GM21825 (cell line): ENCODE measurements around the gene EXOC6B.

Experiments used
- ATAC-seq: cut with Tn5 transposase; IDR thresholded peaks from one replicate; pipeline ENCODE4 v1.9.1; 2021; ENCODE audit warnings: mild to moderate bottlenecking, moderate library complexity; ENCODE audit not compliant: unreplicated experiment

EXOC6B gene

GRCh38 chr2:72150861-72151356, 674.9 kb downstream of the EXOC6B start:
- ATAC-seq, result no peak

- ATAC-seq, result no peak
Observed at GRCh38 chr2:72150157-72150860, 675.5 kb downstream of the EXOC6B start.

DNA sequence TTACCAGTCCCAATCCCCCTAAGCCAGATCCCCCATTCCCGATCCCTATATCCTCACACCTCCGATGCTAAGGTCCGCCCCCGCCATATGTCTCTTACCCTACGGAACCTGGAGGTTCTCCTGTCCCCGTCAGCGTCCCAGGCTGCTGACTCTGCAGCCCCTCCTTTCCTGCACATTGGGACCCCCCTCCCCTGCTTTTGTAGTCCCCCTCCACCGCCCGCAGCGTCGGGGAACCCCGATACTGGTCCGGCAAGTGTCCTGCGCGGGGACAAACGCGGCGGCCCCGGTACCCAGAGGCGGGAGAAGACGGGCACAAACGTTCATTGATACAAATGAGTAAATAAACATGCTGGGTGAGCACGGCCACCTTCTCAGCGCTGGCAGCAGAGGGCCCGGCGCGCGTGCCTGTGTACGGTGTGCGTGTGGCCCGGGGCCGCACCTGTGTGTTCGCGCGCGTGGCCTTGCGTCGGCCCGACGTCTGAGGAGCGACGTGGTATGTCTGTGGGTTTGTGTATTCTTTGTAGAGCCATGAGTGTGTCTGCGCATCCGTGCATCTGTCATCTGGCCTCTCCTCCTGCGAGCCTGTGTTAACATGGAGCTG, 676.2 kb downstream of the EXOC6B start:
- no peak for ATAC-seq

DNA sequence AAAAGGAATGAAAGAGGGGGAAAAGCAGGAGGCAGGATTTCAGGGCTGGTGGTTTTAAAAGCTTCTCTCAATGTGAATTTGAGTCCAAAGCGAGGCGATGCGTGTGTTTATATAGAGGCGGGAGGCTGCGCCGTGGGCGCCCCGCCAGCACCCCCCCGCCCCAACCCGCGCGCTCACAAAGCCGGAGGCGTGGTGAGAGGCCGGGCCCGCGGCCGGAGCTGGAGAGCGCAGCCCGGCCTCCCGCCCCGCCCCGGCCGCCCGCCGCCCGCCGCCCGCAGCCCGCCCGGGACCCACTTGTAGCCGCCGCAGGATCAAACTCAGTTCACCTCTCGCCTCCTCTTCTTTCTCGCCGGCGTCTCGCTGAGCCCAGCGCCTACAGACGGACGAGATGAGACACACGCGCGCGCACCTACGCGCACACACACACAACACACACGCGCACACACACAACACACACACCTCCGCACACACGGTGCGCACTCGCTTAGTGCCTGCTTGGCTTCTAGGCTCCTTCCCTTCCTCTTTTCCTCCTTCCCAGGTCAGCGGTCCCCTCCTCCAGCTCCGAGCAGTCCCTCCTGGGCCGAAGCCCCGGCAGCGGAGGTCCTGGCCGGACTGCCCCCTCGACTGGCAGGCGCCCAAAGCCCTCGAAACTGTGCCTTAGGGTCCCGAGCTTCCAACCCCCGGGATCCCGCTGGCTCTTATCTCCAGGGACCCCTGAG, 676.8 kb downstream of the EXOC6B start:
- ATAC-seq, result no peak

DNA sequence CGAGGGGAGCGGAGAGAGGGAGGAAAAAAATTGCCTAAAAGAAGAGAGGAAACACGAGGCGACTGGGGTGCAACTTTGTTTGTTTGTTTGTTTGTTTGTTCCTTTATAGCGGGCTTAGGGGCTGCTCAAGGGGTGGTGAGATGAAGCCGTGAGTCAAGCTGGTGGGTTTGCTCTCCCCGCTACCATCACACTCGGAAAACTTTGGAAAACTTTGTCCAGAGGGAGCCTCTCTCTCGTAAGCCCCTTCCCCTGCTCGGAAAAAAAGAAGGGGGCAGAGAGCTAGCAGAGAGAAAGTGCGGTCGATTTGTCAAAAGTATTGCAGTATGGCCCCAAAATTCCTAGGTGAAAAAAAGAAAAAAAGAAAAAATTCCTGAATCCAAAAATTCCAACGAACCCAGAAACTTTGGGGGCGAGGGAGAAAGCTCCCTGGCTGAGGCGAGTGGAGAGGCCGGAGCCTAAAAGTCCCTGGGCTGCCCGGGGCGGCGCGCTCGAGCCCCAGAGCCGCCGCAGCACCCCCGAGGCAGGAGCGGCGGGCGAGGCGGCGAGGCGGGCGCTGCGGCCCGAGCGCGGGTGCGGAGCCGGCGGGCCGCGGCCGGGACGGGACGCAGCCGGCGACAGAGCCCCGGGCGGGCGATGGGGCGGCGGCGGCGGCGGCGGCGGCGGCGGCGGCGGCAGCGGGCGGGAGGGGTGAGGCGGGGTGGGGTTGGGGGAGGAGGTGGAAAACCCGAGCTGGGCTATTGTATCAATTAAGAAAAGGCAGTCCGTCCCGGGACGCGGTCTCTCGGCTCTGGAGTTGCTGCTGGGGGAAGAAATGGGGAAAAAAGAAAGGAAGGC, 677.6 kb downstream of the EXOC6B start:
- ATAC-seq, result no peak

DNA sequence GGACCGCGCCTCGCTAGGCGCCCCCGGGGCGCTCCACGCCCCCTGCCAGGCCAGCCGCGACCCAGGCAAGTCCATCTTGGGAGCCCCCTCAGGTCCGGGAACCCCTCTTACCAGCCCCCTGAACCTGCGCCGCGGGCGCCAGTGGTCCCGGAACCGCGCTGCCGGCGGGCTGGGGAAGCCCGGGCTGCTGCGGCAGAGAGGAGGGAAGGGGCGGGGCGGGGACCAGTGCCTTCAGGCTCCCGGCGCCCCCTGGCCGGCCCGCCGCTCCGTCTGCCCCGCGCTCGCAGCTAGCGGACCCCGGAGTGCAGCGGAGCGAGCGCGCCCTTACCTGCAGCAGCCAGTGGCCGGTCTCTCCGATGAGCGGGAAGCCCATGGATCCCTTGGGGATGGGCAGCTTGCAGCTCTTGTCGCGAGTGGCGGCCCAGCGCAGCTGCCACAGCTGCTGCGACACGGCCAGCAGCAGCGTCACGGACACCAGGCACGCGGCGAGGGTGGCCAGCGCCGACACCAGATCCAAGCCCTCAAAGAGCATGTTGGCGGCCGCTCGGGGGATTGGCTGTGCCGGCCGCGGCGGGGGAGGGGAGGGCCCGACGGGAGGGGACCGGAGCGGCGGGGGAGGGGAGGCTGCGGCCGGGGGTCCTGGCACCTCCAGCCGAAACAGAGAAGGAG, 678.4 kb downstream of the EXOC6B start, which contains the start of gene CYP26B1:
Gene CYP26B1 (minus strand): TSS at position 560 of the 669 bp plus-strand sequence. CDS start 28 bp downstream, at position 532.
- ATAC-seq, result no peak

DNA sequence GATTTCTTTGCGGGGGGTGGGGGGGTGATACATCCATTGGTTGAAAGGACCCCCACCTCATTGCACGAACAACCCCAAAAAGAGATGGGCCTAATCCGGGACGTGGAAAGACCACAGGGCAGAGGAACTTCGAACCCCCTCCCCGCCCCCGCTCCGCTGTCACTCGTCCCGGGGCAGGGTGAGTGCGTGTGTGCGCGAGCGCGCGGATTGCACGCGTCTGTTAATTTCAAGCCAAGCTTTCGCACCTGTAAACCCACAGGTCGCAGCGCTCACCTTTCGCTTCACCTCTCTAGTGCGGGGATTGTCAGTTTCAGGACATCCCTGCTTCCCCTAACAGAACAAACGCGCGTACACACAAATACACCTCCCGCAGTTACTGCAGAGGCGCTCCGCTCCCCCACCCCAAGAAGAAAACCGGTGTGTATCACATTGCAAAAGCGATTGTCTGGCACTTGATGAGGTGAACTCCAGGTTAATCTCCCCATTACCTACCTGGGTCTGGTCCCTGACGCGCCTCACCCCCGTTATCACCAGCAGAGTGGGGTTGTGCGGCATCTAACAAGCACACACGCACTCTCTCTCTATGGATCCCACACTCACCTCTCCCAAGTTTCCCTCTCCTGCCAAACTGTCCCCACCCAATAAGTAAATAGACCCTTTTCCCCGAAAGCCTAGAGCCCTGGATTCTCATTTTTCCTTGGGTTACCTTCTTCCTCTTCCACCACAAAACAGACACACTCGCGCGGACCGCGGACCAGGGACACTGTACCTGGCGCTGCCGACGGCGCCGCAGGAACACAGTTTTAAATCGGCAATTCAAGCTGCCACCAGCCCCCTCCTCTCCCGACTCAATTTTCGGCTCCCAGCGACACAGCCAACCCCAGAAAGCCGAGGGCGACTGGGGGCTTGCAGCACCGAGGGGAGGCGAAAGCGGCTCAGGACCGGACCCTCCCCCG, 679.2 kb downstream of the EXOC6B start:
- ATAC-seq, result no peak

GRCh38 chr2:72145658-72146329, 680.0 kb downstream of the EXOC6B start:
- no peak for ATAC-seq

DNA sequence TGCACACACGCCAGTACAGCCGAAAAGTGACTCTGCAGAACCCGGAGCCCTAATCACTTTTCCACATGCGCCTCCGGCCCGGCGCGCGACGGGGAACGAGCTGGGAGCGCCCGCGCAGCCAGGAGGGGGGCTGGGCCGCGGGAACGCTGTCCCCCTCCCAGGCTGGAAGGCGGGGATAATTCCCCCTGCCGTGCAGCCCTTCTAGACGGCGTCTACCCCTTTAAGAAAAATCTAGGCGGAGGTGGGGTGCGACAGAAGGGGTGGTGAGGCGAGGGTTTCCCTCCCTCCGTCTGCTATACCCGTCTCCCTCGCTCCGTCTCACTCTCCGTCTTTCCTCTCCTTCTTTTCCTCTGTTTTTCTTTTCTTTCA, 680.6 kb downstream of the EXOC6B start:
- ATAC-seq, result no peak

GRCh38 chr2:72144632-72145288, 681.1 kb downstream of the EXOC6B start:
- ATAC-seq, result no peak

- ATAC-seq, result no peak
Observed at GRCh38 chr2:72144274-72144631, 681.6 kb downstream of the EXOC6B start.

DNA sequence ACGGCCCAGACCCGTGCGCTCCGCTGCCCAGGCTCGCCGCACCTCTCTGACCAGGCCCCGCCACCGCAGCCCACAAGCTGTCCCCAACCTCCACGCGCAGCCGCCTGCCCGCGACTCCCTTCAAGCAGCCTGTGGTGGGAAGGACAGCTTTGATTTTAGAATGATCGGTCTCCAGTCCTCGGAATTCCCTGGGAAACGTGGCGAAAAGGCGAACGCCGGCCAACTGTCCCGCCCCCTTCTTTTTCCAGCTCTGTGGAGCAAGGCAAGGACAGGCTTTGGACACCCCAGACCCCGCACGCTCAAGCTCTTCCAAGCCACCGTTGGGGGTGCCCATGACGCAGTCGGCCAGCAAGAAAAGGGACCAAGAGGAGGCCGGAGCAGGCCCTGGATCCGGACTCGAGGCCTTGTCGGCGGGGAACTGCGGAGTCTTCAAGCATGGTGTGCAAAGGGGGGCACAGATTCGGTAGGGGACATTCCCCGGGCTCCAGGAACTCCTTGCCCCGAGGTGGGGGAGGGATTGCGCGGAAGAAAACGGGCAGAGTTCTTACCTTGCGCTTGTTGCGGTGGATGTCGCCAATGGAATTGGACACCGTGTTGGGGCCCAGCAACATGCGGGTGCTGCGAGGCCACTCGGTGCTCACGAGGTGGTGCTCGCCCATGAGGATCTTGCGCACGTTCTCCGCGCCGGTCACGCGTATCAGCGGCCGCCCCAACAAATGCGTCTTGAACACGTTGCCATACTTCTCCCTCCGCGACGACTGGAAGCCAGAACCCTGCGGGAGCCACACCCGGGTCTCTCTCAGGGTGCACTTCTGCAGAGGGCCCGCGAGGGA, 682.2 kb downstream of the EXOC6B start:
- no peak for ATAC-seq

- ATAC-seq, result no peak
Observed at GRCh38 chr2:72142570-72143440, 683.0 kb downstream of the EXOC6B start.

DNA sequence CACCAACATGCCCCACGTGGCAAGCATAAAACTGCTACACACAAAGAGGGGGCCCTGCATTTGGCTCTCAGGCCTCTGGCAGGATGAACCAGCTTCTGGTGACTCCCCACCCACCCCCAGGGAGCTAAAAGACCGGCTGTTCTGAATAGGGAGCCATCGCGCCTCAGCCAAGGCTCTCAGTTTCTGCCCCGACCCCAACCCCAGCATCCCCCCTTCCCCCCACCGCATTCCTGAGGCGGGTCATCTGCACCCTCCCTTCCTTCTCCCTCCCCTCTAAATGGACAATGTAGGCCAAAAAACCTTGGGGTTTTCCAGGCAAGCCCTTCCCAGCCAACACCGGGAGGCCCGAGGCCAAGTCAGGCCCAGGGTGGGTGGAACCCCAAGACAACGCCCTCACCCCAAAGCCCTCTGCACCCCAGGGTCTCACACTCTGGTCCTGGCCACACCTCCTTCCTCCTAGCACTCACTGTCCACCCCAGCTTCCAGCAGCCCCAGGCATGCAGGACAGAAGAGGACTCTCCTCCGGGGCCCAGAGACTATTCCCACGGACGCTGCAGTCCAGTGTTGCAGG, 683.9 kb downstream of the EXOC6B start:
- no peak for ATAC-seq

DNA sequence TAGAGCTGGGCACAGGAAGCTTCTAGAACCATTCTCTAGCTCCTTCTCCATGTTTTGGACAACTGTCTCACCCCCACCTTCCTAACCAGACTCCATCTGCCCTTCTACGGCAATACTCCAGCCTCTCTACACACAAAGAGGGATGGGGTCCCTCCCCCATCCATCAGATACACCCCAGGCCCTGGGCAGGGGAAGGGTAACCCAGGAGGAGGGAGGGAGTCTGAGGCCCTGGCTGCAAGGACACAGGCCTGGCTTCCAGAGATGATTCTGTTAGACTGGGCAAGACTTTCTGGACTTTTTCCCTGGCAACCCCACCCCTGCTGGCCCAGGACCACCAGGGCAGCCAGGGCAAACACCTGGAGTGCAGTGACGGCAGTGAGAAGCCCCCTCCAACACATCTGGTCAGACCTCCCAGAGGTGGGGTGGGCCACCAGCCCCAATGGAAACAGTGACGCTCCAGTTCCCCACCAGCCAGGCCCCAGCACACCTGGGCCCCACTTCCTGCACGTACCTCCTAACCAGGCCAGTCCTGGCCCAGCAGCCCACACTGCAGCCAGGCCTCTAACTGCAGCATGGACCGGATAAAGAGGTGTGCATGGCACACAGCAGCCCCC, 684.7 kb downstream of the EXOC6B start:
- no peak for ATAC-seq

GRCh38 chr2:72140621-72140960, 685.2 kb downstream of the EXOC6B start:
- no peak for ATAC-seq
